Kidney (tissue), 14 donors: ENCODE measurements around the gene LRRC66. TPM values are rescaled to one million over a fixed set of nuclear protein-coding genes. Genes with fewer than 3 reads are reported as not detected.

Source experiments
- DNase-seq, 5 donors: peaks; one replicate each; pipeline ENCODE4 v3.0.0-alpha.2; 2013 to 2020
- FAIRE-seq: peaks from 2 replicates; lab custom pipeline; 2012; peaks lifted over from hg19 to GRCh38; lab: Jason Lieb, UNC
- H3K27ac ChIP-seq, 2 donors: one replicate each; pipeline ENCODE4 v1.7.0; 2013; ENCODE audit warnings: low read depth in 2 of 2, low read length in 2 of 2, inconsistent platforms in 1 of 2
- H3K27me3 ChIP-seq: one replicate; pipeline ENCODE4 v1.7.1; 2013; ENCODE audit warnings: low read length, inconsistent platforms; ENCODE audit not compliant: control insufficient read depth, insufficient read depth
- H3K36me3 ChIP-seq, 3 donors: one replicate each; pipeline versions ENCODE4 v1.7.0 to v1.7.1; 2013; ENCODE audit warnings: low read length in 3 of 3, control low read depth in 1 of 3, inconsistent platforms in 1 of 3; ENCODE audit not compliant: insufficient read depth in 3 of 3, control insufficient read depth in 2 of 3
- H3K4me1 ChIP-seq, 3 donors: one replicate each; pipeline versions ENCODE4 v1.7.0 to v1.7.1; 2013; ENCODE audit warnings: low read length in 3 of 3, inconsistent platforms in 1 of 3, low read depth in 1 of 3; ENCODE audit not compliant: control insufficient read depth in 2 of 3, insufficient read depth in 2 of 3
- H3K4me3 ChIP-seq, 3 donors: one replicate each; pipeline versions ENCODE4 v1.7.0 to v1.8.1; 2013; ENCODE audit warnings: low read length in 3 of 3, control low read depth in 1 of 3, inconsistent platforms in 1 of 3
- H3K9ac ChIP-seq, 3 donors: one replicate each; pipeline versions ENCODE4 v1.7.0 to v1.7.1; 2013; ENCODE audit warnings: low read length in 3 of 3, control low read depth in 1 of 3, inconsistent platforms in 1 of 3
- H3K9me3 ChIP-seq, 3 donors: one replicate each; pipeline versions ENCODE4 v1.7.0 to v1.7.1; 2013; ENCODE audit warnings: low read length in 3 of 3, control low read depth in 1 of 3, inconsistent platforms in 1 of 3; ENCODE audit not compliant: control insufficient read depth in 2 of 3, insufficient read depth in 1 of 3
- intact Hi-C: fragments of 100-400 bp; cut with DNase I; formaldehyde crosslinking; loops from one replicate; pipeline ENCODE4 v1.11.1; 2022
- polyA plus RNA-seq: library from polyadenylated mRNA; stranded (reverse); fragments of 350-450 nt; fragmentation: Illumina TruSeq; extraction: RNeasy Lipid Tissue Mini Kit (QIAGEN cat#74804); gene quantifications from one replicate; pipeline ENCODE4 v1.2.3, GENCODE V29; 2014; ENCODE audit warnings: low read depth, low replicate concordance; ENCODE audit not compliant: insufficient read depth
- total RNA-seq: library from RNA; stranded (reverse); fragmentation: NEBNext Ultra II Directional; extraction: Animal tissue kit (Norgen Biotek cat#: 25700); gene quantifications from one replicate; pipeline ENCODE4 v1.2.1, GENCODE V29; 2021
- TF ChIP-seq, protein P1 (sequence below): IDR thresholded peaks from 3 replicates; pipeline ENCODE4 v1.5.1; 2012; ENCODE audit warnings: mild to moderate bottlenecking, moderate library complexity, borderline replicate concordance; ENCODE audit not compliant: insufficient read depth; ENCODE audit errors: extremely low read depth
- donor health status: control.
- donor health status: control.
- donor health status: control.
- donor health status: control.
- donor health status: control.
- donor health status: DM: yes; HTN: yes; CAD: no.
- donor health status: Normal renal cell carcinoma (clear cell type).

Gene LRRC66
- total and polyA plus RNA-seq, 2 donors from 2014 or later, result 0.44 to 0.45 TPM

DNA sequence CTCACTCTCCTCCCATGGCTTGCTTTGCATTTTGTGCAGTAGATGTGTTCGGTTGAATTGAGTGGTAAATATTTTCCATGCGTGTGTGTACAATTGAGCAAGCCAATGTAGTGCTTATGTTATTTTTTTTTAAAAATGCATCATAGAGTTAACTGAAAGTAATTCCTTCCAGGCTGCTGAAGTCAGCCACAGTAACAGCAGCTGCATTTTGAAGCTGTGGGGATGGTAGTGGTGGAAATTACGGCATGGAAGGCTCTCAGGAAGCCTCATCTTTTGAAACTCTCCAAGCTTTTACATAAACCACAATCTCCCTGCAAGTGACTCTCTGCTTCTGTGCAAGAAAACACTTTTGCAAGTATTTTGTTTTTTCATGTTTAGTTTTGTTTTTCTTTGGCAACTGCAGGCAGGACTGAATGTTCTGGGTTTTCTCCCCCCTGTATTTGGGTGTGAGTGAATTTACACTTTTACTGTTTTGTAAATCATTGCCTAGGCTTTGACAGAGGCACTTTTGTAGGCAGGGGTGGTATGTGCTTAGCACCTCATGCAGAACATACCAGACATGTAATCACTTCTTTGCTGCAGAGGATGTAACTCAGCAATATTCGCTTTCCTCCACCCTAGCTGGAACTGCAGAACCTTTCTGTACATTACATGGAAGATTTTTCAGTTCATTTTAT, 56.2 kb downstream of the LRRC66 start:
- DNase-seq, result peak in 2 of 5 donors; percentile 40
- peak overlapping the region in 1 of 3 donors; percentile 22 for H3K4me3 ChIP-seq
- TF ChIP-seq, protein P1, sequence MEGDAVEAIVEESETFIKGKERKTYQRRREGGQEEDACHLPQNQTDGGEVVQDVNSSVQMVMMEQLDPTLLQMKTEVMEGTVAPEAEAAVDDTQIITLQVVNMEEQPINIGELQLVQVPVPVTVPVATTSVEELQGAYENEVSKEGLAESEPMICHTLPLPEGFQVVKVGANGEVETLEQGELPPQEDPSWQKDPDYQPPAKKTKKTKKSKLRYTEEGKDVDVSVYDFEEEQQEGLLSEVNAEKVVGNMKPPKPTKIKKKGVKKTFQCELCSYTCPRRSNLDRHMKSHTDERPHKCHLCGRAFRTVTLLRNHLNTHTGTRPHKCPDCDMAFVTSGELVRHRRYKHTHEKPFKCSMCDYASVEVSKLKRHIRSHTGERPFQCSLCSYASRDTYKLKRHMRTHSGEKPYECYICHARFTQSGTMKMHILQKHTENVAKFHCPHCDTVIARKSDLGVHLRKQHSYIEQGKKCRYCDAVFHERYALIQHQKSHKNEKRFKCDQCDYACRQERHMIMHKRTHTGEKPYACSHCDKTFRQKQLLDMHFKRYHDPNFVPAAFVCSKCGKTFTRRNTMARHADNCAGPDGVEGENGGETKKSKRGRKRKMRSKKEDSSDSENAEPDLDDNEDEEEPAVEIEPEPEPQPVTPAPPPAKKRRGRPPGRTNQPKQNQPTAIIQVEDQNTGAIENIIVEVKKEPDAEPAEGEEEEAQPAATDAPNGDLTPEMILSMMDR, result no peak
- peak; percentile 45 for FAIRE-seq
- peaks cover 0 to 13% (median 6%) of the 10 kb centered on the region in 3 donors for H3K4me1 ChIP-seq
- no peaks in the 10 kb centered on the region for H3K27me3 ChIP-seq
- no peaks in the 10 kb centered on the region for H3K9me3 ChIP-seq
- intact Hi-C loops, result no loop called here
- H3K36me3 ChIP-seq, result no peaks in the 10 kb centered on the region
- H3K9ac ChIP-seq, result no peak overlapping the region
- H3K27ac ChIP-seq, result peak overlapping the region in 1 of 2 donors; percentile 46

DNA sequence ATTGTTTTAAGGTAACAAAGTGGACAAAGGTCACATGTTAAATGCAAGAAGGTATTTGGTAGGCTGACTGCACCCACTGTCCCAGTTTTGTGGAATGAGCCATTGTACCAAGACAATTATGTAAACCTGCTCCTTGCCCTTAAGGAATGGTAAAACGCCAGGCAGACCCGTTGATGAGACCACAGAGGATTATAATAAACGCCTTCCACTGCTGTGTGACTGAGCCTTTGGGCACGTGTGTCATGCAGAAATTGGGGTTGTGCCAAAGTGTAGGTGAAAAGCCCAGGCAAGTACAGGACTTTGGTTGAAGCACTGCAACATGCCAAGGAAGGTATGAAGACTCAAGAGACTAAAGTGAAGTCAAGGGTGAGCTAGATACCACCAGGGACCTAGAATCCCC, 59.7 kb downstream of the LRRC66 start:
- no peaks in the 10 kb centered on the region for H3K27me3 ChIP-seq
- H3K36me3 ChIP-seq, result no peaks in the 10 kb centered on the region
- H3K27ac ChIP-seq, result no peak overlapping the region
- intact Hi-C loops, result no loop called here
- H3K9me3 ChIP-seq, result no peaks in the 10 kb centered on the region
- no peak for FAIRE-seq
- TF ChIP-seq, protein P1, result no peak
- H3K9ac ChIP-seq, result no peak overlapping the region
- no peak for DNase-seq
- H3K4me3 ChIP-seq, result no peak overlapping the region
- H3K4me1 ChIP-seq, result peaks cover 0 to 13% (median 6%) of the 10 kb centered on the region in 3 donors

DNA sequence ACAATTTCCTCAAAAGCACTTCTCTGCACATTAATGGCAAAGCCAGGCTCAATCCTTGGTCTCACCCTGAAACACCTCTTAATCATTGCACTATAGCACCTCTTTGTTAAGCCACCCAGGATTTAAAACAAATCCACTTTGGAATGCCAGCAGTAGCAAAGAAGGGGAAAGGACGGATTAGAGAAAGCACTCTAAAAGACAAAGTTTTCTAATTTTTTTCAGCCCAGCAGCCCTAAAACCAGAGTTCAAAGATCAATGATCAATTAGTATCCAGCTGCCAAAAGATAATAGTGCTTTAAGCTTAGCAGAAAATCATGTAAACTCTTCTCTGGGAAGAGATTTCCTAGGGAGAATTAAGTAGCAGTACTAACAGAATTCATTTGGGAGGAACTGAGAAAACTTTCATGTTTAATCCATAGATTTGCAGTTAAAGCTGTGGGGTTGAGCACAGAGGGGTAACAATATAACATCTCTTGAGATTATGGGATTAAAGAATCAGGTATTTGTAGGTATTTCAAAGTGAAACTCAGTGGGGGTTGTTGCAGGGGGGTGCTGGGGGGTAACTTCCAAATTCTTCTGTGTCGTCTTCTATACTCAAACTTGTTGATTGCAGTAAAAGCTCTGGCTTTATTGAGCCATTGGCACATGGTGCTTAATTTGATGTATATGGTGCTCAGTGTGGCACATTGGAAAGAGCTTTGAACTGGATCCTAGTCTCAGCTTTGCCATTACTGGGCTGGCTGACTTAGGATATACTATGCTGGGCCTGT, 61.8 kb downstream of the LRRC66 start:
- Histone ChIP-seq H3K4me3 (no peak overlapping the region), H3K27ac (no peak overlapping the region), H3K36me3 (no peaks in the 10 kb centered on the region), H3K9me3 (no peaks in the 10 kb centered on the region), H3K27me3 (no peaks in the 10 kb centered on the region), H3K9ac (no peak overlapping the region), H3K4me1 (peaks cover 0 to 2% (median 2%) of the 10 kb centered on the region in 3 donors)
- no peak for DNase-seq
- TF ChIP-seq, protein P1, result no peak
- no peak for FAIRE-seq
- intact Hi-C loops, result no loop called here

Other genes starting within 250 kb of the LRRC66 start
- 50.7 TPM for gene DCUN1D4, start 177.2 kb downstream of the LRRC66 start, total RNA-seq
- gene DCUN1D4, start 177.2 kb downstream of the LRRC66 start, polyA plus RNA-seq, result 17.0 TPM
- gene SGCB, start 17.9 kb upstream of the LRRC66 start, total RNA-seq, result 43.9 TPM
- gene SGCB, start 17.9 kb upstream of the LRRC66 start, polyA plus RNA-seq, result 30.7 TPM
- gene SPATA18, start 30.9 kb upstream of the LRRC66 start, total RNA-seq, result 11.6 TPM
- 5.9 TPM for gene SPATA18, start 30.9 kb upstream of the LRRC66 start, polyA plus RNA-seq